ENCODE measurements around the gene NLRP11. TPM values are rescaled to one million over a fixed set of nuclear protein-coding genes. Genes with fewer than 3 reads are reported as not detected.

The NLRP11 gene
- total and polyA plus RNA-seq, 2 experiments from 2014 or later: not detected

DNA sequence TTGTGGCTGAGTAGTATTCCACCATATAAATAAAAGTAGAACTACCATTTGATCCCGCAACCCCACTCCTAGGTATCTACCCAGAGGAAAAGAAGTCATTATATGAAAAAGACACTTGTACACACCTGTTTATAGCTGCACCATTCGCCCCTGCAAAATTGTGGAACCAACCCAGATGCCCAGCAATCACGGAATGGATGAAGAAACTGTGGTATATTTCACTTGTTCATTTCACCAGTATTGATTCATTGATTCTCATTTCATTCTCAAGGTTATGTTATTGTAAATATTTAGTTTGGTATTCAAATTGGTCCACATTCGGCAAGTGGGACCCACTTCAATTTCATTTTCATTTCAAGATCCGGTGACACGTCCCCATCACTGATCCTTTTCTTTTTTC lies 81.1 kb downstream of the NLRP11 start:
- no peak overlapping the region for H3K4me2 ChIP-seq
- H3K9me2 ChIP-seq (ENCODE audit: insufficient read depth): no peaks in the 10 kb centered on the region
- no peak overlapping the region for H3K27ac Mint-ChIP-seq
- no peaks in the 10 kb centered on the region for H3K4me1 Mint-ChIP-seq
- no peak overlapping the region for H3K4me3 ChIP-seq
- H3K36me3 Mint-ChIP-seq (ENCODE audit: low read depth): peaks cover 31% of the 10 kb centered on the region; the same call in 2 of the 3 replicates
- no peak overlapping the region for H2AFZ ChIP-seq
- no peaks in the 10 kb centered on the region for H3K27me3 Mint-ChIP-seq (ENCODE audit: insufficient read depth, low read depth, poor library complexity)
- no peak for ATAC-seq
- no peak overlapping the region for H3K27ac ChIP-seq (ENCODE audit: low read depth)
- H3K27me3 ChIP-seq (ENCODE audit: insufficient read depth): no peaks in the 10 kb centered on the region
- no peak for DNase-seq (ENCODE audit: low spot score)
- peaks cover 80% of the 10 kb centered on the region for H3K9me3 Mint-ChIP-seq
- H3K4me1 ChIP-seq (ENCODE audit: insufficient read depth): no peaks in the 10 kb centered on the region
- TF ChIP-seq ZNF114 (CRISPR knock-in tag; IDR thresholded peaks at IDR 0.05) (no peak), STAT1 (IDR thresholded peaks at IDR 0.05; ENCODE audit: unreplicated experiment) (no peak), JUNB (IDR thresholded peaks at IDR 0.05; ENCODE audit: unreplicated experiment) (no peak), ZNF331 (CRISPR knock-in tag; IDR thresholded peaks at IDR 0.05; ENCODE audit: low read depth) (no peak), CREB1 (CRISPR knock-in tag; IDR thresholded peaks at IDR 0.05; ENCODE audit: low read depth) (no peak), EZH2 (IDR thresholded peaks at IDR 0.05; ENCODE audit: low read depth, unreplicated experiment) (no peak), ZNF462 (CRISPR knock-in tag; IDR thresholded peaks at IDR 0.05) (no peak), NANOG (IDR thresholded peaks at IDR 0.05; ENCODE audit: borderline replicate concordance) (no peak)
- H3K4me3 Mint-ChIP-seq: no peak overlapping the region
- no peaks in the 10 kb centered on the region for H3K79me2 ChIP-seq (replicated peaks; ENCODE audit: insufficient read depth)
- H3K36me3 ChIP-seq (ENCODE audit: insufficient read depth): peaks cover 8% of the 10 kb centered on the region; the same call in 1 of the 2 replicates
- H3F3A ChIP-seq (replicated peaks; ENCODE audit: low read depth): no peaks in the 10 kb centered on the region
- H4K20me1 ChIP-seq (replicated peaks; ENCODE audit: insufficient read depth): no peaks in the 10 kb centered on the region

Data from GM23338 (cell line).